Activated CD8-positive, alpha-beta T cell treated with anti-CD3 and anti-CD28 coated beads for 36 hours (primary cell): ENCODE results near the gene PCDHGB7. TPM values are rescaled to one million over a fixed set of nuclear protein-coding genes. Genes with fewer than 3 reads are reported as not detected.
"Not testable (repeated sequence)": the region's sequence is repeated elsewhere in the genome, so short reads cannot be mapped to it uniquely, and the experiment has no call there.

Experiments used
- ATAC-seq: fragments of 200-7000 bp; cut with Tn5 transposase; one replicate; pipeline ENCODE4 v1.10.0; 2021; ENCODE audit warnings: mild to moderate bottlenecking, moderate library complexity
- CTCF ChIA-PET: fragments of 350-600 bp; sonication (Branson Sonifier 250); formaldehyde crosslinking; loops from one replicate; lab custom pipeline; 2021; ENCODE audit warnings: antibody characterized with exemption; lab: Charles Lee
- POLR2A ChIA-PET: fragments of 350-600 bp; sonication (Branson Sonifier 250); formaldehyde crosslinking; loops from one replicate; lab custom pipeline; 2021; ENCODE audit warnings: antibody characterized with exemption; lab: Charles Lee
- DNase-seq: peaks from one replicate; pipeline ENCODE4 v3.0.0-alpha.2; 2020
- H3K27ac Mint-ChIP-seq: one replicate; pipeline ENCODE4 v1.8.0; 2021; ENCODE audit warnings: mild to moderate bottlenecking, mixed read lengths
- H3K27me3 Mint-ChIP-seq: one replicate; pipeline ENCODE4 v1.8.0; 2021; ENCODE audit warnings: mixed read lengths
- H3K36me3 Mint-ChIP-seq: one replicate; pipeline ENCODE4 v1.8.0; 2021; ENCODE audit warnings: low read depth, mixed read lengths
- H3K4me1 Mint-ChIP-seq: one replicate; pipeline ENCODE4 v1.8.0; 2021; ENCODE audit warnings: low read depth, mixed read lengths
- H3K4me3 Mint-ChIP-seq: one replicate; pipeline ENCODE4 v1.8.0; 2021; ENCODE audit warnings: mild to moderate bottlenecking, moderate library complexity, mixed read lengths
- H3K9me3 Mint-ChIP-seq: one replicate; pipeline ENCODE4 v1.8.0; 2021; ENCODE audit warnings: mixed read lengths
- CTCF ChIP-seq: fragments of 200-600 bp; IDR thresholded peaks from one replicate; pipeline ENCODE4 v1.8.0; 2022; ENCODE audit warnings: antibody characterized with exemption, mild to moderate bottlenecking
- intact Hi-C: fragments of 100-400 bp; cut with micrococcal nuclease; formaldehyde crosslinking; loops from one replicate; pipeline ENCODE4 v1.10.0; 2022
- total RNA-seq, 2 experiments: library from RNA; stranded (reverse); gene quantifications; one replicate each; pipeline ENCODE4 v1.2.3, GENCODE V29; 2021

Gene PCDHGB7
- total RNA-seq, 2 experiments from 2014 or later: not detected

- ChIA-PET CTCF (interaction anchor here (0.7 to 3.6 kb wide), 24 partner anchors 9 to 174 kb away, joined by 3 to 19 read pairs (median 4); partner anchors contain the start of genes PCDHGA10, PCDHGA11, PCDHGA12 and PCDHGA3), POLR2A (interaction anchor here (1.0 kb wide), 1 partner anchor 116 kb away, joined by 3 read pairs; no protein-coding TSS in a partner anchor)
- H3K4me1 Mint-ChIP-seq, intact Hi-C loops, H3K27ac Mint-ChIP-seq: not testable (repeated sequence)
- Mint-ChIP-seq H3K27me3 (peaks cover 54% of the 10 kb centered on the region), H3K4me3 (peak within 1 kb of the TSS; percentile 32), H3K36me3 (peaks cover 22% of the 10 kb centered on the region), H3K9me3 (peaks cover 24% of the 10 kb centered on the region)
- ATAC-seq (peak; percentile 88), DNase-seq (peak; percentile 52)
- peak; percentile 59 for TF ChIP-seq CTCF
These were observed 19.5 kb upstream of the PCDHGB7 start, which contains the start of gene PCDHGB5 for GRCh38 chr5:141397756-141398551. TSS of gene PCDHGB5 (plus strand) at chr5:141397947. CDS start at chr5:141398128, 181 bp downstream.

- no peak overlapping the region for H3K4me3 Mint-ChIP-seq
- POLR2A ChIA-PET: no interaction called here
These were observed 18.9 kb upstream of the PCDHGB7 start for GRCh38 chr5:141398608-141399007.

GRCh38 chr5:141399555-141400258, 17.8 kb upstream of the PCDHGB7 start:
- peaks cover 56% of the 10 kb centered on the region for H3K27me3 Mint-ChIP-seq
- no peak overlapping the region for H3K27ac Mint-ChIP-seq
- H3K36me3 Mint-ChIP-seq: peaks cover 17% of the 10 kb centered on the region
- ATAC-seq (no peak), DNase-seq (no peak)
- POLR2A ChIA-PET: interaction anchor here (1.1 kb wide), 1 partner anchor 8 kb away, joined by 3 read pairs; no protein-coding TSS in a partner anchor
- no peak for TF ChIP-seq CTCF
- peaks cover 24% of the 10 kb centered on the region for H3K9me3 Mint-ChIP-seq
- CTCF ChIA-PET: interaction anchor here (1.6 kb wide), 1 partner anchor 80 kb away, joined by 4 read pairs; no protein-coding TSS in a partner anchor
- intact Hi-C loops: no loop called here
- H3K4me3 Mint-ChIP-seq: no peak overlapping the region
- no peaks in the 10 kb centered on the region for H3K4me1 Mint-ChIP-seq

More at GRCh38 chr5:141398608-141399007, 18.9 kb upstream of the PCDHGB7 start:
- CTCF ChIA-PET: interaction anchor here (1.1 to 3.6 kb wide), 12 partner anchors 8 to 169 kb away, joined by 3 to 19 read pairs (median 5); partner anchors contain the start of genes PCDHGA10, PCDHGA11, PCDHGA12 and PCDHGB4
- no peak for TF ChIP-seq CTCF
- Mint-ChIP-seq H3K4me1 (no peaks in the 10 kb centered on the region), H3K36me3 (peaks cover 19% of the 10 kb centered on the region), H3K9me3 (peaks cover 28% of the 10 kb centered on the region), H3K27ac (no peak overlapping the region), H3K27me3 (peaks cover 54% of the 10 kb centered on the region)
- intact Hi-C loops: no loop called here
- no peak for DNase-seq
- no peak for ATAC-seq

DNA sequence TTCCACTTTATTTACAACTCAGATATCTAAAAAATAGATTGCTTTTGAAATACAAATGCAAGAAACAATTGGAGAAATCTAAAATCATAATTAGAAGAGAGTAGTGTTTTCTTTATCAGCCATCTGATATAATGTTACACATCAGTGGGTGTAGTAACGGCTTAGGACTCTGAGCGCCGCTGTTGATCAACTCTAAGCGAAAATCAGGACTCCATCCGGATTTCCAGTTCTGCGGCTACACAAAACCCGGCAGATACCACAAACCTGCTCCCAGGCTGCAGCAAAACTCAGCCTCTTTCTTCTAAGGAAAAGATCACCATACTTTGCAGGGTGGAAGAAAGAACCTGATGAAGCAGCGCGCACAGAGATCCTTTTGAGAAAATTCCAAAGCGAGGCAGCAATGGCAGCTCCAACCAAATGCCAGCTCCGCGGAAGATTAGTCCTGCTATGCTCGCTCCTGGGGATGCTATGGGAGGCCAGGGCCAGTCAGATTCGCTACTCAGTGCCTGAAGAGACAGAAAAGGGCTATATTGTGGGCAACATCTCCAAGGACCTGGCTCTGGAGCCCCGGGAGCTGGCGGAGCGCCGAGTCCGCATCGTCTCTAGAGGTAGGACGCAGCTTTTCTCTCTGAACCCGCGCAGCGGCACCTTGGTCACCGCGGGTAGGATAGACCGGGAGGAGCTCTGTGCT, 14.8 kb upstream of the PCDHGB7 start, which contains the start of gene PCDHGA9:
Gene PCDHGA9, plus strand, starts transcription at position 226 of the 691 bp plus-strand sequence. Its CDS starts 175 bp downstream, at position 401.
- H3K4me3 Mint-ChIP-seq: no peak within 1 kb of the TSS
- peak; percentile 42 for ATAC-seq
- DNase-seq: peak; percentile 42
- TF ChIP-seq CTCF: peak; percentile 47
- H3K36me3 Mint-ChIP-seq: peaks cover 20% of the 10 kb centered on the region
- H3K27ac Mint-ChIP-seq: no peak within 1 kb of the TSS
- POLR2A ChIA-PET: no interaction called here
- CTCF ChIA-PET: interaction anchor here (0.6 to 2.0 kb wide), 10 partner anchors 10 to 167 kb away, joined by 3 to 19 read pairs (median 4); partner anchors contain the start of genes PCDHB15, PCDHGA10, PCDHGA11 and PCDHGA12
- H3K27me3 Mint-ChIP-seq: peaks cover 62% of the 10 kb centered on the region
- peaks cover 27% of the 10 kb centered on the region for H3K9me3 Mint-ChIP-seq
- intact Hi-C loops: no loop called here
- H3K4me1 Mint-ChIP-seq: no peaks in the 10 kb centered on the region
